Measurements from ENCODE around the gene MAN2B1. TPM values are rescaled to one million over a fixed set of nuclear protein-coding genes. Genes with fewer than 3 reads are reported as not detected.

MAN2B1 gene
- polyA plus RNA-seq, 3 donors: 218 to 305 (median 295) TPM

- 6% methylated on average over 48 of the region's 59 CpGs for WGBS (ENCODE audit: insufficient coverage)
- peaks cover 17% of the 10 kb centered on the region for H3K4me1 Mint-ChIP-seq
- no peaks in the 10 kb centered on the region for H3K9me3 ChIP-seq (replicated peaks in 1 of 2; ENCODE audit: control insufficient read depth in 1 of 2, insufficient read depth in 1 of 2, low read length in 2 of 2)
Measured at GRCh38 chr19:12696366-12697335, 30.1 kb upstream of the MAN2B1 start, which contains the start of gene FBXW9. Gene FBXW9 (minus strand): TSS chr19:12696631. CDS start chr19:12696581, 50 bp downstream.

More at GRCh38 chr19:12696366-12697335, 30.1 kb upstream of the MAN2B1 start, which contains the start of gene FBXW9:
- no peaks in the 10 kb centered on the region for H4K20me1 ChIP-seq (ENCODE audit: insufficient read depth, low read length)
- H3K27me3 ChIP-seq (ENCODE audit: control insufficient read depth in 2 of 2, insufficient read depth in 2 of 2, low read length in 2 of 2): no peaks in the 10 kb centered on the region
- intact Hi-C loops (cut with micrococcal nuclease): loop anchor here in 1 of 2 donors (1.0 kb wide), 1 partner anchor 27 kb away; a partner anchor contains a TSS
- no peaks in the 10 kb centered on the region for H3K9me3 Mint-ChIP-seq
- H3K27me3 Mint-ChIP-seq (ENCODE audit: low read depth in 3 of 3): no peaks in the 10 kb centered on the region
- peak within 1 kb of the TSS; percentile 99 for H3K4me2 ChIP-seq (replicated peaks; ENCODE audit: extremely low read depth, low read length, poor library complexity, severe bottlenecking)
- peaks cover 11 to 20% of the 10 kb centered on the region in 2 donors for H3K36me3 ChIP-seq (replicated peaks in 1 of 2; ENCODE audit: control insufficient read depth in 1 of 2, insufficient read depth in 2 of 2, low read length in 2 of 2)
- peak within 1 kb of the TSS; percentile 82 to 93 for H3K4me3 Mint-ChIP-seq
- peak within 1 kb of the TSS; percentile 92 to 98 (median 96) for H3K27ac Mint-ChIP-seq
- H3K4me3 ChIP-seq (replicated peaks in 1 of 3; ENCODE audit: low read depth in 2 of 3, low read length in 3 of 3): peak within 1 kb of the TSS; percentile 63 to 95 (median 84)
- H3K9ac ChIP-seq (ENCODE audit: insufficient read depth, low read length, poor library complexity, severe bottlenecking): peak within 1 kb of the TSS; percentile 68
- H3K36me3 Mint-ChIP-seq: peaks cover 16 to 24% of the 10 kb centered on the region in 2 donors
- TF ChIP-seq CTCF (IDR thresholded peaks at IDR 0.05): no peak
- no peaks in the 10 kb centered on the region for H3K79me2 ChIP-seq (ENCODE audit: insufficient read depth, low read length)
- peak within 1 kb of the TSS; percentile 90 to 95 for H3K27ac ChIP-seq (ENCODE audit: low read depth in 1 of 2, low read length in 2 of 2)
- peaks cover 29 to 32% of the 10 kb centered on the region in 2 donors for H3K4me1 ChIP-seq (ENCODE audit: control insufficient read depth in 1 of 2, insufficient read depth in 2 of 2, low read length in 2 of 2)
- H2AFZ ChIP-seq (ENCODE audit: insufficient read depth, low read depth, low read length, poor library complexity, severe bottlenecking): peak within 1 kb of the TSS; percentile 97
- DNase-seq: peak; percentile 98

All from CD14-positive monocyte (primary cell).